Measurements from ENCODE around the gene CACNA1C.

DNA sequence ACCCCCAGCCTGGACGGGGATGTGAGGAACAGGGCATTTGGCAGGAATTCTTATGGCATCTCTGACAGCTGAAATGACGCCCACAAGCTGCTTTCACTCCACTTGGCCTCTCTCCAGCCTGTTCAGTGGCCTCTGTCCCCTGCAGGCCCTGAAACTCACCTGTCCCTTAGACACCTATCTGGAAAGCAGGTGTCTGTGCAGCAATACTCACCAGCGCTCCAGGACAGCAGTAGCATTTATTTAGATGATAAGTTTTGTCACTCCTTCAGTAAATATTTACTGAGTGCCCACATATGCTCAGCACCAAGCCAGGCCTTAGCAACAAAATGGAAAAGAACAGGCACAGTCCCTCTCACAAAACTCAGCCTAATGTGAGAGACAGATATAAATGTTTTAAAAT is 430.9 kb downstream of the CACNA1C start:
- TF ChIP-seq, protein P1, sequence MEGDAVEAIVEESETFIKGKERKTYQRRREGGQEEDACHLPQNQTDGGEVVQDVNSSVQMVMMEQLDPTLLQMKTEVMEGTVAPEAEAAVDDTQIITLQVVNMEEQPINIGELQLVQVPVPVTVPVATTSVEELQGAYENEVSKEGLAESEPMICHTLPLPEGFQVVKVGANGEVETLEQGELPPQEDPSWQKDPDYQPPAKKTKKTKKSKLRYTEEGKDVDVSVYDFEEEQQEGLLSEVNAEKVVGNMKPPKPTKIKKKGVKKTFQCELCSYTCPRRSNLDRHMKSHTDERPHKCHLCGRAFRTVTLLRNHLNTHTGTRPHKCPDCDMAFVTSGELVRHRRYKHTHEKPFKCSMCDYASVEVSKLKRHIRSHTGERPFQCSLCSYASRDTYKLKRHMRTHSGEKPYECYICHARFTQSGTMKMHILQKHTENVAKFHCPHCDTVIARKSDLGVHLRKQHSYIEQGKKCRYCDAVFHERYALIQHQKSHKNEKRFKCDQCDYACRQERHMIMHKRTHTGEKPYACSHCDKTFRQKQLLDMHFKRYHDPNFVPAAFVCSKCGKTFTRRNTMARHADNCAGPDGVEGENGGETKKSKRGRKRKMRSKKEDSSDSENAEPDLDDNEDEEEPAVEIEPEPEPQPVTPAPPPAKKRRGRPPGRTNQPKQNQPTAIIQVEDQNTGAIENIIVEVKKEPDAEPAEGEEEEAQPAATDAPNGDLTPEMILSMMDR (conservative IDR thresholded peaks at IDR 0.05; ENCODE audit: low read length) = no peak
- no peak for TF ChIP-seq EZH2phosphoT487 (IDR thresholded peaks at IDR 0.05; ENCODE audit: borderline replicate concordance, low read depth, low read length)
